ENCODE measurements around the gene ECM2.
A peak's percentile ranks its signal among the peaks of the same experiment; 100 is the strongest.

ECM2 gene

DNA sequence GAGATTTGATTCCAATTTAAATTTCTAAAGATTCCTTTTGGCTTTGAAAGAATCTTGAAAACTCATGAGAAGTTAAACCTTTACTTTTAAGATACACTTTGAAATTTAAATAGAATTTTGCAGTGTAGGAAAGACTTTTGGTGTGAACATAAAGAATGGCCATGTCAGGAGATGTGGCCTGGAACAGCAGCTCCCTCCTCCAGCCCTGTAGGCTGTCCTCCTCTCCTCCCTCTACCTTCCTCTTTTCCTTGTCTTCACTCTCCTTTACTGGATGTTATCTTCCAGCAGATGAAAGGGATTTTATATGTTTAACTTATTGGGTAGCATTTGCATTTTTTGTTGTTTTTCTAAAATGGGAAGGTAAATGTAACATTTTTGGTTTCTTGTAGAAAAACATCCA lies 72.4 kb downstream of the ECM2 start:
- DNase-seq, result no peak

GRCh38 chr9:92457576-92457975 lies 78.2 kb downstream of the ECM2 start:
- DNase-seq, result no peak

DNA sequence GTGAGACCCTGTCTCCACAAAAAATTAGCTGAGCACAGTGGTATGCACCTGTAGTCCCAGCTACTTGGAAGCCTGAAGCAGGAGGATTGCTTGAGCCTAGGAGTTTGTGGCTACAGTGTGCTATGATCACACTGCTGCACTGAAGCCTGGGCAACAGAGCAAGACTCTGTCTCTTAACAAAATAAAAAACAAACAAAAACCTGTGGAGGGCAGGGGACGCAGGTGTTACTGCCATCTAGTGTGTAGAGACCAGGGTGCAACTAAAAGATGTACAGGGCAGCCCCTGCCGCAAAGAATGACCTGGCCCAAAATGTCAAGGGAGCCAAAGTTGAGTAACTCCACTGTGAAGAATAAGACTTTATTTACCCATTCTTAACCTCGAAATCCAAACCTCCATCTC lies 80.6 kb downstream of the ECM2 start:
- peak in 1 of 5 experiments; percentile 36 for DNase-seq

DNA sequence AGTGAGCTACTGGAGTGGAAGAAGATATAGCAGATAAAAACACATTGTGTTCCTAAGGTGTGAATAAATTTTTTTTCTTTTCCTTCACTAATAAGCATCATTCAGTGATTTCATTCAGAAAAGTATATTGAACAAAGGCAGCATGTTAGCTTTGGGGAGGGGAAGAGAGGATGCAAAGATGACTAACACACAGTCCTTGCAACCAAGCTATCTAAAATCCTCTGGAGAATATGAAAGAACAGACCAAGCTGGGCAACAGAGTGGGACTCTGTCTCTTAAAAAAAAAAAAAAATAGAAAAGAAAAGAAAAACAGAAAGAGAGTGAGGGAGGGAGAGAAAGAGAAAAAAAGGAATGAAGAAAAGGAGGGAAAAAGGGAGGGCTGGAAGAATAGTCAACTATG lies 89.3 kb downstream of the ECM2 start:
- DNase-seq, result no peak
